HG02763 (cell line): ENCODE results near the gene TBC1D16.

Source experiments
- ATAC-seq: cut with Tn5 transposase; IDR thresholded peaks from one replicate; pipeline ENCODE4 v1.9.1; 2021; ENCODE audit warnings: mild to moderate bottlenecking, moderate library complexity; ENCODE audit not compliant: unreplicated experiment

Gene TBC1D16

GRCh38 chr17:80035687-80035936 is at the start of gene TBC1D16:
Gene TBC1D16 (minus strand): TSS chr17:80035872. CDS start chr17:80013547, 22,325 bp downstream.
- peak; percentile 53 for ATAC-seq

GRCh38 chr17:80084773-80085172 is 49.1 kb upstream of the TBC1D16 start:
- ATAC-seq: no peak

GRCh38 chr17:80083136-80083661 is 47.5 kb upstream of the TBC1D16 start:
- ATAC-seq: no peak

GRCh38 chr17:80082403-80083135 is 46.9 kb upstream of the TBC1D16 start:
- no peak for ATAC-seq

GRCh38 chr17:80081596-80081995 is 45.9 kb upstream of the TBC1D16 start:
- no peak for ATAC-seq

- no peak for ATAC-seq
Measured at GRCh38 chr17:80080081-80080480, 44.4 kb upstream of the TBC1D16 start.

- ATAC-seq: no peak
Measured at GRCh38 chr17:80072410-80072809, 36.7 kb upstream of the TBC1D16 start.

GRCh38 chr17:80071116-80071841 is 35.6 kb upstream of the TBC1D16 start:
- ATAC-seq: no peak

GRCh38 chr17:80070375-80071115 is 34.9 kb upstream of the TBC1D16 start:
- no peak for ATAC-seq

GRCh38 chr17:80068301-80069222 is 32.9 kb upstream of the TBC1D16 start:
- no peak for ATAC-seq

- no peak for ATAC-seq
Measured at GRCh38 chr17:80067393-80067986, 31.8 kb upstream of the TBC1D16 start.

- no peak for ATAC-seq
Measured at GRCh38 chr17:80065478-80066170, 30.0 kb upstream of the TBC1D16 start.

- ATAC-seq: no peak
Measured at GRCh38 chr17:80064696-80065095, 29.0 kb upstream of the TBC1D16 start.

GRCh38 chr17:80063830-80064585 is 28.3 kb upstream of the TBC1D16 start:
- no peak for ATAC-seq

GRCh38 chr17:80061421-80061820 is 25.7 kb upstream of the TBC1D16 start:
- ATAC-seq: no peak

GRCh38 chr17:80060644-80061043 is 25.0 kb upstream of the TBC1D16 start:
- ATAC-seq: no peak

GRCh38 chr17:80058311-80058955 is 22.8 kb upstream of the TBC1D16 start:
- no peak for ATAC-seq

- no peak for ATAC-seq
Measured at GRCh38 chr17:80055597-80055996, 19.9 kb upstream of the TBC1D16 start.
